Activated T-cell treated with anti-CD3 and anti-CD28 coated beads, Interleukin-2, amount 50 U/mL, for 48 hours (primary cell): ENCODE data around the gene NEURL1B.
A peak's percentile ranks its signal among the peaks of the same experiment; 100 is the strongest.
"Not testable (repeated sequence)": the region's sequence is repeated elsewhere in the genome, so short reads cannot be mapped to it uniquely, and the experiment has no call there.

Experiments
- DNase-seq, 2 experiments: peaks; one replicate each; pipeline ENCODE4 v3.0.0-alpha.2; 2020

NEURL1B gene

DNA sequence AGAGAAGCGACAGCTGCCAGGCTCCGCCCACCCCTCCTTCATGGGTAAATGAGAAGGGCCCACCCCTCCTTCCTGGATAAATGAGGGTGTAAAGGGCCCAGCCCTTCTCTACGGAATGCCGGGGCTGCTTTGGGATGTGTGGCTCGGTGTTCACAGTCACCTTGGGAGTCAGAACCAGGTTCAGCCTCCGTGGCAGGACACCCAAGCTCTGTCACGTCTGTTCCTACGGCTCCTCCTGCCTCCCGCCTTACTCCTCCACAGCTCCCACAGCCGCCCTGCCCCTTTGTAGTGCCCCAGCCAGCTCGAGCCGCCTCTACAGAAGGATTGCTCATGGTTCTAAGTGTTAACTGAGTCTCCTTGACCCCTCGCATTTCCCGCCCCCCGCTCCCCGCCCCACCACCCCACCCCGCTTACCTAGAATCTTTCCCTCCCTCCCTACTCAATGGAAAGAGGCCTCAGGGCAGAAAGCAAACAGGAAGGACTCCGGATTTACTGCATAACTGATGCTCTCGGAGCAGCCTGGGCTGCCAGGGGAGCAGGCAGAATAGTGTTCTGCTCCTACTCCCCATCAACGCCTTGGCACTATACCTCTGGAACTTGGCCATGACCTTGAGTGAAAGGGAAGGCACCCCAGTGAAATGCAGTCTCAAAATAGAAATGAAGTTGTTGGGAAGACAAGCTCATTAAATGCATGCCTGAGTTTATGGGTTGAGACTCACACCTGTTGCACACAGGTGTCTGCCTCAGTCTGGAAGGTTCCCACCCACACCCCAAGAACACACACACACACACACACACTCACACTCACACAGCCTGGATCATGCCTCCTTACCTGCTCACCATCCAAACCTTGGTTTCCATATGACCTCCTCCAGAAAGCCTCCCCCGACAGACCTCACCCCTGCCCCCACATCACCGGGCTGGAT, 59.6 kb downstream of the NEURL1B start:
- no peak for DNase-seq

- no peak for DNase-seq
Observed at GRCh38 chr5:172701291-172701656, 60.2 kb downstream of the NEURL1B start.

DNA sequence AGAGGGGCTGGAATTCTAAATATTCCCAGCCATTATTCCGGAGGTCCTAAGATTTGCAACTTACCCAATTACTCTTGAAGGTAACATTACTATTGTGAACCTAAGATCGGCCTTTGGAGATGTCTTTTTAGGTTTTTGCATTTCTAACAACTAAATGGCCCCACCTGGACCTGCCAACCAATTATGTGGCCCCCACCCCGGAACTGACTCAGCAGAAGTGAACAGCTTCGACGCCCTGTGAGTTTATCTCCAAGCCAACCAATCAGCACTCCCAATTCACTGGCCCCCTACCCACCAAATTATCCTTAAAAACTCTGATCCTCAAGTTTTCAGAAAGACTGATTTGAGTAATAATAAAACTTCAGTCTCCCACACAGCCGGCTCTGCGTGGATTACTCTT, 62.9 kb downstream of the NEURL1B start:
- no peak for DNase-seq

GRCh38 chr5:172705576-172706084, 64.6 kb downstream of the NEURL1B start:
- DNase-seq: no peak

DNA sequence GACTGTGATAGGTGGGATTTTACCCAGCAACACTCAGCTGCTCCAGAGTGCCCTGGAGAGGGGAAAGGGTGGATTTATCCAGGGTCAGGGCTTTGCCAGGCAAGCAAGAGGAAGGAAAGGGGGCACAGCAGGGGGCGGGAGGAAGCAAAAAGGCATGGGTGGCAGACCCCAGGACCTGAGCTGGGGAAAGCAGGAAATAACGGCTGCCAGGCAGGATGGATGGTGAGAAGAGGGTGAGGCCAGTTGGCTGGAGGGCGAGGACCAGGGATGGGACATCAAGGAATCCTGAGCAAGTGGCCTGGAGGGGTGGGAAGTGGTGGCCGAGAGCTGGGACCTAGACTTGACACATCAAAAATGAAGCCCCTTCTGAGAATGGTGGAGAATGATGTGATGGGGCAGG, 65.7 kb downstream of the NEURL1B start:
- DNase-seq: no peak

GRCh38 chr5:172707285-172708182, 66.5 kb downstream of the NEURL1B start:
- DNase-seq: no peak

DNA sequence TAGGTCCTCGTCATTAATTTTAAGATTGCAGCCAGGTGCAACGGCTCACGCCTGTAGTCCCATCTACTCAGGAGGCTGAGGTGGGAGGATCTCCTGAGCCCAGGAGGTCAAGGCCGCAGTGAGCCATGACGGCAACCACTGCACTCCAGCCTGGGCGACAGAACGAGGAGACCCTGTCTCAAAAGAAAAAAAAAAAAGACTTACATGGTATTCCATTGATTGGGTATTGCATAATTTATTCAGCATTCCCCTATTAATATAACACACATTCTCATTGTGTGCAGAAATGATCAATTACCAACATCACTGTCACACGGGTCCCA, 67.1 kb downstream of the NEURL1B start:
- no peak for DNase-seq

DNA sequence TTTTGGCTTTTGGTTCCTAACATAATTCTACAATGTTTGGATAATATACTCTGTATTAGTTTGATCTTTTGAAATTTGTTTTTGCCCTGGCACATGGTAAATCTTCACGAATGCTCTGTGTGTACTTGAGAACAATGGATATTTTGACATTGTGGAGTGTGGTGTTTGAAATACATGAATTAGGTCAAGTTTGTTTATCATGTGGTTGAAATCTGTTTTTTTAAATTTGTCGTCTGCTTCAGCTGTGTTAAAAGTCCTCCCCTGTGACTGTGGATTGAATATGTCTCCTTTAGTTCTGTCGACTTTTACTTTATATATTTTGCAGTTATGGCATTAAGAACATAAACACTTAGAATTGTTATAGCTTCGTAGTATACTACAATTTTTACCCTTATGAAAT, 69.6 kb downstream of the NEURL1B start:
- no peak for DNase-seq

GRCh38 chr5:172711321-172711861, 70.3 kb downstream of the NEURL1B start:
- not testable (repeated sequence) for DNase-seq

DNA sequence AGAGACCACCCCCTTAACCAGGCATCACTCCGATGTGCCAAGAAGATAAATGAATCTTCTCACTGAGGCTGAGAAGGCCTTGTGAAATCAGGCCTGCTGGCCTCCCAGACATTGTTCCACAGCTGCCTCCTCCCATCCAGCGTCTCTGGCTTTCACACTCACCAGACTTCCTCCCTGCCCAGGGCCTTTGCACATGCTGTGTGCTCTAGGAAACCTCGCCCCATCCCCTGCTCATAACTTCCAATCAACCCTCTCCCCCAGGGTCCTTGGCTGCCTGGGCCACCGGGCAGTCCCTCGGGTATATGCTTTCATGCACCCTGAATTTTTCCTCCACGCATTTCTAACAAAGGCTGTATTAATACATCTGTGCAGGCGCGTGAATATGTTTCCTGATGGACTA, 71.5 kb downstream of the NEURL1B start:
- no peak for DNase-seq

GRCh38 chr5:172713113-172713808, 72.2 kb downstream of the NEURL1B start:
- DNase-seq: peak; percentile 83 to 88

GRCh38 chr5:172713809-172714490, 72.9 kb downstream of the NEURL1B start:
- DNase-seq: no peak

- DNase-seq: peak; percentile 79 to 81
Observed at GRCh38 chr5:172714491-172715420, 73.7 kb downstream of the NEURL1B start.

DNA sequence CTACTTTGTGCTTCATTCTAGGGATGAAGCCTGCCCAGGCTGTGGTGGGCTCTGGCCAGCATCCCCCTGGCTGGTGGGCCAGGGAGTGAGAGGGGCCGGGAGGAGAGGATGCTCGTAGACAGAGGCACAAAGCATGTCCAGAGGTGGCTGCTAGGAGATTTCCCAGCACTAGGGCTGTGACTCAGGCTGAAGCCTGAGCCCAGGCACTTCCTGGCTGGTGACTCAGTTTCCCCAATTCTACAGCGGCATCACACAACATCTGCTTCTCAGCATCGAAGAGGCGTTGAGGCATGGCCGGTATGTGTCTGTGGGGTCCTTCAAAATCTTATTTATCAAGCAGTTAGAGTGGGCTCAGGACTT, 74.3 kb downstream of the NEURL1B start:
- DNase-seq: no peak

- no peak for DNase-seq
Observed at GRCh38 chr5:172715931-172716682, 75.0 kb downstream of the NEURL1B start.

DNA sequence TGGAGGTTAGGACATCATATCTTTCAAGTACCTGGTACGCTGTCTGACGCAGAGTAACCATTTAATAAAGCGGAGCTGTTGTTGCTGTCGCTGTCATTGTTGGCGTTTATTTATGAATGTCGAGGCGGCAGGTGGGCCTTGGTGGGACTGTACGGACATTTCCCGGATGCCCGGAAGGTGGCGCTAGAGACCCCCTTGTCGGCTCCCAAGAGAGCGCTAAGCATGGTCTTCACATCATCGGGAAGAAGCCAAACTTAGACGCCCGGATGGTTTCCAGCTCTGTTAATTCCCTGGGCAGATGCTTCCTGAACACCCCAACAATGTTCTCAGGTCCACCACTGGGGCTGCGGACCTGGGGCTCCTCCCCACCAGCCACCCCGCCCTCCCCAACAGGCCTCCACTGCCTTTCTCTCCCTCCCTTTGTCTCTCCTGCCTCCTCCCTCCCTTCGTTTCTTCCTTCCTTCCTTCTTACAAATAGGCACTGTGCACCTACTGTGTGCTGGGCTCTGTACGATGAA, 75.8 kb downstream of the NEURL1B start:
- peak; percentile 90 for DNase-seq

DNA sequence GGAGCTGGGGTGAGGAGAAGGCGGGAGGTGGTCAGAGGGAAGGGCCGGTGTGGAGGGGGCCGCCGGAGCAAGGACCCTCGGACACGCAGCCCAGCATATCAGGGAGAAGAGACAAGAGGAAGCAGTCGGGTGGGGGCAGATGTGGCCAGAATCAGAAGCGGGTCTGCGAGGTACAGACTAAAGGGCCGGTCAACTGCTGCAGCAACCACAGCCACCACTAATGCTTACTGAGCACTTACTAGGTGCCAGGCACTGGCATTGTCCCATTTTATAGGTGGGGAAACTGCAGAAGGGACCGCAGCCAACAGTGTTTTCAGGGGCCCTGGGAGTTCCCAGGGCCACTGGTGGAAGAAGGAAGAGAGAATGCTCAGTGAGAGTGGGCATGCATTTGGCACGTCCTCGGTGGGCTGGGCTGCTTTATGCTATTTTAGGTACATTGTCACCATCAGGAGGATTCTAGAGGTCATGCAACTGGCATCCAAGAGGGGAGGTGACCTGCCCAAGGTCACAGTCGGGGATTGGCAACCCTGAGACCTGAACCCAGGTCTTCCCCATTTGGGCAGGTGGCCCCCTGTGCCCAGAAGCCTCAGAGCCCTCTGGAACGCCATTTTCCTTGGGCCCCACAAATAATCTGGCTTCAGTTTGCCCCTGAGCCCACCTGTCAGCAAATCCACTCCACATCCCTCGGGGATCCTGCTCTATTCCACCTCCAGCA, 76.6 kb downstream of the NEURL1B start:
- DNase-seq: no peak

GRCh38 chr5:172718527-172719114, 77.6 kb downstream of the NEURL1B start:
- DNase-seq: no peak

DNA sequence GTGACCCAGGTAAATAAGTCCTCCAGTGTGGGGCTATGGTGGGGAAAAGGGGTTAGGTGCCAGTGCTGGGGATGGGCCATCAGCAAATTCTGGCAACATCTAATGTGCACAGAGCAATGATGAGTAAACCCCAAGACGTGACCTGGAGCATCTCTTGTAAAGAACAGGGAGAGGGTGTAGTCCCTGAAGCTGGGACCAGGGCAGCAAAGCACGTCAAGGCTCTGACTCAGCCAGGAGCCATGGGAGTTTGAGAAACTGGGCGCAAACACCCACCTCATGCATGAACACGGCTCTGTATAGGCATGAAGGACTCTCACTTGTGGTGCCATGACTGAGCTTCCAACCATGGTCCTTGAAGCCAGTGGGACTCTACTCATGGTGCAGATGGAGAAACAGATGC, 78.1 kb downstream of the NEURL1B start:
- DNase-seq: no peak
